GM23248 (cell line): ENCODE results near the gene PHEX. TPM values are rescaled to one million over a fixed set of nuclear protein-coding genes. Genes with fewer than 3 reads are reported as not detected.
A peak's percentile ranks its signal among the peaks of the same experiment; 100 is the strongest.

ENCODE experiments used
- DNase-seq: peaks from one replicate; pipeline ENCODE4 v3.0.0-alpha.2; 2015
- H2AFZ ChIP-seq: fragments of 200-600 bp; sonication (generic); 2 replicates; pipeline ENCODE4 v1.6.1; 2016; ENCODE audit warnings: antibody characterized with exemption
- H3F3A ChIP-seq: fragments of 200-600 bp; sonication (generic); 2 replicates; pipeline ENCODE4 v1.6.1; 2016; ENCODE audit warnings: mild to moderate bottlenecking, antibody characterized with exemption, mixed run types; ENCODE audit not compliant: insufficient read depth
- H3K27ac ChIP-seq: fragments of 200-600 bp; sonication (generic); 2 replicates; pipeline ENCODE4 v1.5.1; 2016; ENCODE audit warnings: mild to moderate bottlenecking
- H3K27me3 ChIP-seq: fragments of 200-600 bp; sonication (generic); replicated peaks from 2 replicates; pipeline ENCODE4 v1.6.1; 2016; ENCODE audit warnings: mild to moderate bottlenecking; ENCODE audit not compliant: insufficient read depth
- H3K36me3 ChIP-seq: fragments of 200-600 bp; sonication (generic); 2 replicates; pipeline ENCODE4 v1.6.1; 2016; ENCODE audit warnings: low read depth, mild to moderate bottlenecking
- H3K4me1 ChIP-seq: fragments of 200-600 bp; sonication (generic); 2 replicates; pipeline ENCODE4 v1.6.1; 2016; ENCODE audit warnings: mild to moderate bottlenecking; ENCODE audit not compliant: insufficient read depth
- H3K4me2 ChIP-seq: fragments of 200-600 bp; sonication (generic); one replicate; pipeline ENCODE4 v1.6.1; 2016; ENCODE audit warnings: mild to moderate bottlenecking; ENCODE audit not compliant: unreplicated experiment
- H3K4me3 ChIP-seq: fragments of 200-600 bp; sonication (generic); 2 replicates; pipeline ENCODE4 v1.5.1; 2016; ENCODE audit warnings: mild to moderate bottlenecking
- H3K79me2 ChIP-seq: fragments of 200-600 bp; sonication (generic); 2 replicates; pipeline ENCODE4 v1.6.1; 2016; ENCODE audit warnings: mild to moderate bottlenecking; ENCODE audit not compliant: insufficient read depth
- H3K9ac ChIP-seq: fragments of 200-600 bp; sonication (generic); 2 replicates; pipeline ENCODE4 v1.6.1; 2016; ENCODE audit warnings: mild to moderate bottlenecking
- H3K9me2 ChIP-seq: fragments of 200-600 bp; sonication (generic); 2 replicates; pipeline ENCODE4 v1.6.1; 2016; ENCODE audit warnings: mixed run types, mild to moderate bottlenecking, moderate library complexity; ENCODE audit not compliant: insufficient read depth
- H3K9me3 ChIP-seq: fragments of 200-600 bp; sonication (generic); one replicate; pipeline ENCODE4 v1.6.1; 2017; ENCODE audit warnings: low read depth
- H4K20me1 ChIP-seq: fragments of 200-600 bp; sonication (generic); 2 replicates; pipeline ENCODE4 v1.6.0; 2016; ENCODE audit not compliant: insufficient read depth
- EZH2 ChIP-seq: fragments of 200-600 bp; sonication (generic); IDR thresholded peaks from 2 replicates; pipeline ENCODE4 v1.6.1; 2018; ENCODE audit warnings: antibody characterized with exemption, mild to moderate bottlenecking; ENCODE audit not compliant: insufficient read depth, poor library complexity, severe bottlenecking
- EZH2phosphoT487 ChIP-seq: fragments of 200-600 bp; sonication (generic); IDR thresholded peaks from 2 replicates; pipeline ENCODE4 v1.6.1; 2018; ENCODE audit warnings: antibody characterized with exemption, moderate library complexity, mild to moderate bottlenecking, low read depth; ENCODE audit not compliant: insufficient read depth
- WGBS, 2 experiments: methylation state at CpG; one replicate each; pipeline ENCODE4 v1.1.6; 2015 to 2017; ENCODE audit warnings: low lambda C conversion rate in 2 of 2, low coverage in 1 of 2; ENCODE audit errors: missing lambda C conversion rate in 2 of 2; 5-methylcytosine and 5-hydroxymethylcytosine counted together
- in situ Hi-C: fragments of 300-500 bp; cut with MboI; formaldehyde crosslinking; loops from 2 replicates; pipeline ENCODE4 v1.15.0; 2020
- polyA plus RNA-seq: library from polyadenylated mRNA; unstranded; fragments of >200 nt; fragmentation: Nextera tagmentation; extraction: Ambion mirVana; gene quantifications from 2 replicates; pipeline ENCODE4 v1.2.1, GENCODE V29; 2016
- total RNA-seq: library from RNA; depleted of rRNA; stranded (reverse); fragments of >200 nt; shearing (Covaris generic); gene quantifications from 2 replicates; pipeline ENCODE4 v1.2.3, GENCODE V29; 2014

PHEX gene
- total and polyA plus RNA-seq, 2 experiments from 2014 or later, result 0.64 to 0.65 TPM

- H4K20me1 ChIP-seq, result no peaks in the 10 kb centered on the region
- H3K36me3 ChIP-seq, result no peaks in the 10 kb centered on the region
- no peak overlapping the region for H3K27ac ChIP-seq
- H3K9me3 ChIP-seq, result no peaks in the 10 kb centered on the region
- H3K9ac ChIP-seq, result no peak overlapping the region
- no peaks in the 10 kb centered on the region for H3K79me2 ChIP-seq
- H3K9me2 ChIP-seq, result no peaks in the 10 kb centered on the region
- WGBS, 2 experiments, result 69 to 88% methylated on average over 1 of the region's 1 CpG
- H3K27me3 ChIP-seq, result no peaks in the 10 kb centered on the region
- H3K4me1 ChIP-seq, result peaks cover 6% of the 10 kb centered on the region; the same call in 1 of the 2 replicates
- in situ Hi-C loops, result no loop called here
- no peak overlapping the region for H3K4me2 ChIP-seq
- H3F3A ChIP-seq, result no peaks in the 10 kb centered on the region
- H2AFZ ChIP-seq, result no peak overlapping the region
- no peak overlapping the region for H3K4me3 ChIP-seq
- TF ChIP-seq EZH2phosphoT487, result no peak
- no peak for DNase-seq
Measured at GRCh38 chrX:22194660-22194945, 162.5 kb downstream of the PHEX start.

GRCh38 chrX:22196149-22196548 lies 164.0 kb downstream of the PHEX start:
- Histone ChIP-seq H3K79me2 (no peaks in the 10 kb centered on the region), H3K9ac (no peak overlapping the region), H3K9me2 (no peaks in the 10 kb centered on the region), H3K4me1 (peaks cover 6% of the 10 kb centered on the region; the same call in 1 of the 2 replicates), H3K36me3 (no peaks in the 10 kb centered on the region), H3K27ac (no peak overlapping the region), H3K27me3 (no peaks in the 10 kb centered on the region), H3F3A (no peaks in the 10 kb centered on the region), H3K4me2 (no peak overlapping the region), H3K9me3 (no peaks in the 10 kb centered on the region), H3K4me3 (no peak overlapping the region), H4K20me1 (no peaks in the 10 kb centered on the region), H2AFZ (no peak overlapping the region)
- TF ChIP-seq EZH2phosphoT487 (no peak), EZH2 (no peak)
- in situ Hi-C loops, result no loop called here
- WGBS, 2 experiments, result 27 to 30% methylated on average over 1 of the region's 1 CpG
- peak; percentile 61 for DNase-seq

- no peak overlapping the region for H3K4me3 ChIP-seq
- no peak overlapping the region for H3K27ac ChIP-seq
- no peaks in the 10 kb centered on the region for H3K9me3 ChIP-seq
- H4K20me1 ChIP-seq, result no peaks in the 10 kb centered on the region
- H3K79me2 ChIP-seq, result no peaks in the 10 kb centered on the region
- no peak overlapping the region for H3K4me2 ChIP-seq
- H3K36me3 ChIP-seq, result no peaks in the 10 kb centered on the region
- H3K27me3 ChIP-seq, result no peaks in the 10 kb centered on the region
- no peaks in the 10 kb centered on the region for H3F3A ChIP-seq
- no peaks in the 10 kb centered on the region for H3K4me1 ChIP-seq
- no peak for DNase-seq
- H3K9me2 ChIP-seq, result no peaks in the 10 kb centered on the region
- no peak overlapping the region for H2AFZ ChIP-seq
- in situ Hi-C loops, result no loop called here
- TF ChIP-seq EZH2, result no peak
- no peak overlapping the region for H3K9ac ChIP-seq
Measured at GRCh38 chrX:22202251-22202650, 170.1 kb downstream of the PHEX start.

GRCh38 chrX:22203186-22203585 lies 171.1 kb downstream of the PHEX start:
- Histone ChIP-seq H3K36me3 (no peaks in the 10 kb centered on the region), H3K9ac (no peak overlapping the region), H2AFZ (no peak overlapping the region), H3K4me1 (no peaks in the 10 kb centered on the region), H3K27ac (no peak overlapping the region), H3K27me3 (no peaks in the 10 kb centered on the region), H3F3A (no peaks in the 10 kb centered on the region), H3K79me2 (no peaks in the 10 kb centered on the region), H3K9me3 (no peaks in the 10 kb centered on the region), H3K4me3 (no peak overlapping the region), H4K20me1 (no peaks in the 10 kb centered on the region), H3K4me2 (no peak overlapping the region), H3K9me2 (no peaks in the 10 kb centered on the region)
- no peak for DNase-seq
- in situ Hi-C loops, result no loop called here
- no peak for TF ChIP-seq EZH2
- no peak for TF ChIP-seq EZH2phosphoT487

GRCh38 chrX:22206781-22207180 lies 174.7 kb downstream of the PHEX start:
- H3K36me3 ChIP-seq, result no peaks in the 10 kb centered on the region
- H3F3A ChIP-seq, result no peaks in the 10 kb centered on the region
- no peaks in the 10 kb centered on the region for H3K79me2 ChIP-seq
- no peaks in the 10 kb centered on the region for H4K20me1 ChIP-seq
- H3K9me2 ChIP-seq, result no peaks in the 10 kb centered on the region
- no peaks in the 10 kb centered on the region for H3K4me1 ChIP-seq
- DNase-seq, result no peak
- no peaks in the 10 kb centered on the region for H3K27me3 ChIP-seq
- no peak overlapping the region for H3K4me3 ChIP-seq
- no peaks in the 10 kb centered on the region for H3K9me3 ChIP-seq
- H2AFZ ChIP-seq, result no peak overlapping the region
- no peak overlapping the region for H3K27ac ChIP-seq
- in situ Hi-C loops, result no loop called here
- TF ChIP-seq EZH2phosphoT487, result no peak
- TF ChIP-seq EZH2, result no peak
- no peak overlapping the region for H3K4me2 ChIP-seq
- no peak overlapping the region for H3K9ac ChIP-seq
- WGBS, 2 experiments, result 92 to 100% methylated on average over 1 of the region's 1 CpG
